CD4-positive, alpha-beta T cell treated with Interleukin-10 for 1 hour (primary cell): Measurements from ENCODE around the gene SLC50A1.
A peak's percentile ranks its signal among the peaks of the same experiment; 100 is the strongest.

Experiments
- DNase-seq: peaks from one replicate; pipeline ENCODE4 v3.0.0-alpha.2; 2020

Gene SLC50A1

DNA sequence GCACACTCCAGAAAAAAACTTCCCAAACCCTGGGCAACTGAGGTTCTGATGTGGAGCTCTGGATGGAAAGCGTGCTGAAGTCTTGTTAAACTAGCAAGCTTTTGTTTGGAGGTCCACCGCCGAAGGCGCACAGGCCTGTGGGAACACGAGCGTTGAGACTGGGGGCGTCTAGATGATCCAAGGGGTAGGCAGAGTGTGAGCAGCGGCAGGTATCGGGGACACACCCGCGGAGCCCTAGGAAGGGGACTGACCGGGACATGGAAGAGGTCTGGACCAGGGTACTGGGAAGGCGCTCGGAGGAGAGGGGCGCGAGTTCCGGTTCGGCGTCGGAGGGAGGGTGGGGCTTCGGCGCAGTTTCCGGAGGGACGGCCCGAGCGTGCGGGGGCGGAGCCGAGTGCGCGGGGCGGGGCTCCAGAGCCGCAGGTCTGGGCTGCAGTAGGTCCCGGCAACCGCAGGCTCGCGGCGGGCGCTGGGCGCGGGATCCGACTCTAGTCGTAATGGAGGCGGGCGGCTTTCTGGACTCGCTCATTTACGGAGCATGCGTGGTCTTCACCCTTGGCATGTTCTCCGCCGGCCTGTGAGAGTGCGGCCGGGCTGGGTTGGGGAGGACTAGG, at the start of gene SLC50A1:
SLC50A1 (plus strand) TSS at position 438 of the 614 bp plus-strand sequence; CDS start at position 498, 60 bp downstream.
- peak; percentile 93 for DNase-seq

- DNase-seq, result peak; percentile 83
These were observed 49.4 kb upstream of the SLC50A1 start for GRCh38 chr1:155086128-155086741.

- DNase-seq, result no peak
These were observed 48.7 kb upstream of the SLC50A1 start for GRCh38 chr1:155086856-155087535.

DNA sequence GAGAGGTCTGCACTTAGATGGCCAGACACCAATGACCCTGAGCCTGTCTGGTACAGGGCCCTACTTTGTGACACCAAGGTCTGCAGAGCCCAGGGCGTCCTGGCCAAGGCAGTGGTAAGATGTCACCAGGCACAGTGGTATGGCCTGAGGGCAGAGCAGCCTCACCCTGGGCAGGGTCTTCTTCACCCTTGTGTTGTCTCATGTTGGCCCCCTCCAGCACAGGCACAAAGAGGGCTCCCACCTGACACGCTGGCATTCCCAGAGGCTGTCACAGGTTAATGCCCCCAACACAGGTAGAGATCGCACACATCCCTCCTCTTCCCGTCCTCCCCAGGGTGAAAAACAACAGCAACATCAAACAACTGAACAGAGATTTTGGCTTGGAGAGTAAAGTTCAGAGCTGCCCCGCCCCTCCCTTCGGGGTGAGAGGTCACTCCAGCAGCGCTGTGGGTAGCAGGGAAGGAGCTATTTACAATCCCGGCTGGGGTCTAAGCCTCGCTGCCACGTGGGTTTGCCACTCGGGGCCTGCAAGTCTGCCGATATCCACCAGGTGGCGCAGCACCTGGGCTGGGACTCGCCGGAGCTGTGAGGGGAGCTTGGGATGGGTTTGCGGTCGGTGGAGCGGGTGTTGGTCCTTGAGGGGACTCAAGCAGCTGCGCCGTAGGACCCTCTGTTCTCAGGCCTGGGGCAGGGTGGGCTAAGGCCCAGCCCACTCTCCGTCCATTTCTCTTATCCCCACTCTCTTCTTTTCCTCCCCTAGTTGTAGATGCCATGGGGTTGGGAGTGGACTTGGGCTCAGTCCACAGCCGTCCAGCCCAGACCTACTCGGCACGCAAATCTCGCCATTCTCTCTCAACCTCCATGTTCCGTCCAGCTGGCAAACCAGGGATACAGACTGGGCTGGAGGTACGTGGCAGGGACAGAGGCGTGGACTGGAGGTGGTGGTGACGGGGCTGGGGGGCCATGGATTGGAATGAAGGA, 44.3 kb upstream of the SLC50A1 start:
- DNase-seq, result peak; percentile 83

GRCh38 chr1:155092131-155092530, 43.5 kb upstream of the SLC50A1 start:
- DNase-seq, result no peak

- DNase-seq, result no peak
These were observed 43.0 kb upstream of the SLC50A1 start for GRCh38 chr1:155092641-155093040.

DNA sequence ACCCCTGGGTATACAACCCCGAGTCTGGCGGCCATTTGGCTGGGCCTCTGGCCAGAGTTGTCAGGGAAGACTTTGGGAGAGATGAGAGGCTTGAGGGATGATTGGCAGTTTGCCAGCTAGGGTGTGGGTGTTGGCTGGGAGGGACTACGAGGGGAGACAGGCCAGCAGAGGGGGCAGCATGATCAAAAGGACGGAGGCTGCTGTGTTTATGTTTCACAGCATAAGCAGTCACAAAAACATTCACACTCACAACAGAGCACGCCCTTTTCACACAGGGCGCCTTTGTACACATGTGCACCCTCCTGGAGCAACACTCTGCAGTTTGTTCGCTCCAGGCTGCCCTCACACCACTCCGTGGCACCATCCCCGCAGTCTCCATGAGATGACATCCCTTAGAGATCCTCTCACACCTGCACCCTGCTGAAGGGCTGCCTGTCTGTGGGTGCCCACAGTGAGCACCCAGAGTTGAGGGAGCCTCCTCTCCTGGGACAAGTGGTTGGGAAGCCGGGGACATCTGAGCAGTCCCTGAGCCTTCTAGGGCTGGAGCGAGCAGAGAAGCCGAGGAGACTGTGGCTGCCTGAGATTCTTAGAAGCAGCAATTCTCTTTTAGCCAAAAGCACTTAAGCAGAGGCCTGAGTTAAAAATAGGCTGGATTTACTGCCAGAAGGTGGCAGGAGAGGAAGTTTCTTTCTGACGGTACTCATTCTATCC, 41.6 kb upstream of the SLC50A1 start:
- peak; percentile 38 for DNase-seq

DNA sequence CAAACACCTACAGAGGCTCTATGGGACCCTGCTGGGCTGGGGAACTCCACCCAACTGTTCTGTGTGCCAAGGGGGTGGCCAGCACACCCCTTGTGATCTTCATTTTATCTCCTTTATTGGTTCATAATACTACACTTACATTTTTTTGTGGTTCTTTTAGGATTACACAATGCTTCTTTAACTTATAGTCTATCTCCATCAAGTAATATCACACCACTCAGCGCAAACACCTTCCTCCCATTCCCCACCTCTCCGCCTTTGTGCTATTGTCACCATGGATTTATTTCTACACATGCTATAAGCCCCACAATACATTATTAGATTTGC, 41.1 kb upstream of the SLC50A1 start:
- no peak for DNase-seq

DNA sequence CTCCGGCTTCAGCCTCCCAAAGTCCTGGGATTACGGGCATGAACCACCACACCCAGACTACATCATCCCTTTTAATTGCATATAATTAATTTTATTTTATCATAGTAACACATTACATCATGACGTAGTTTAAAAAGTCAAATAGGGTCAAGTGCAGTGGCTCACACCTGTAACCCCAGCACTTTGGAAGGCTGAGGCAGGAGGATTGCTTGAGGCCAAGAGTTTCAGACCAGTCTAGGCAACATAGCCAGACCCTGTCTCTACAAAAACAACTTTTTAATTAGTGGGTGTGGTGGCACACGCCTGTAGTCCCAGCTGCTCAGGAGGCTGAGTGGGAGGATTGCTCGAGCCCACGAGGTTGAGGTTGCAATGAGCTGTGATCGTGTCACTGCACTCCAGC, 36.3 kb upstream of the SLC50A1 start:
- no peak for DNase-seq

- no peak for DNase-seq
These were observed 32.3 kb upstream of the SLC50A1 start for GRCh38 chr1:155103325-155103724.

DNA sequence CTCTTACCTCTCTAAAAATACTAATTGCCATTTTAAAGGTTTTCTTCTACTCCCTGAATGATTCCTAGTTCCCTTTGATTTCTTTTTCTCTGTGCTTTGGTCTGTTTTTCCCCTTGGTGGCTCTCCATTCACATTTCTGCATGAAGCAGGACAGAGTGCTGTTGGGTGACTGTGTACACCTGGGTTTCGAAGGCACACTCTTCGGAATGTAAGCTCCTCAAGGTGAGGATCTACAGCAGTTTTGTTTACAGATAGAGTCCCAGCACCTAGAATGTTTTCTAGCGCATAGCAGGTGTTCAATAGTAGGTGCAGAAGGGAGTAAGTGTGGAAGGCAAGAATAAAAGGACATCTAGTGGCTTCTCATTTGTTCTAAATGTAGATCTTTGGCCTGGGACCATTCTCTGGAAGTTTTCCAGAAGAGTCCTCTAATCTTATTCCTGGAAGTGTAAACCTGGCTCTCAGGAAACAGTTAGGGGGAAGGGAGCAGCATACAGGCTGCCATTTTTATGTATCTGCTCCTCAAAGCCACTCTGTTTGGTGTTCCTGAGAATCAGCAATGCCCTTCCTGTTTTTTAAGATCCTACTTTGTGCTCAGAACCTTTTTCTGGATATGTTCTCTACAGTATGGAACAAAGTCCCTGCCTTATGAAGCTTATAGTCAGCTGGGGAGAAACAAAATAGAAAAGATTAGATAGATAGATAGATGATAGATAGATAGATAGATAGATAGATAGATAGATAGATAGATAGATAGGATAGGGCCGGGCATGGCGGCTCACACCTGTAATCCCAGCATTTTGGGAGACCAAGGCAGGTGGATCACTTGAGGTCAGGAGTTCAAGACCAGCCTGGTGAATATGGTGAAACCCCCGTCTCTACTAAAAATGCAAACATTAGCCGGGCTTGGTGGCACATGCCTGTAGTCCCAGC, 30.8 kb upstream of the SLC50A1 start:
- no peak for DNase-seq

DNA sequence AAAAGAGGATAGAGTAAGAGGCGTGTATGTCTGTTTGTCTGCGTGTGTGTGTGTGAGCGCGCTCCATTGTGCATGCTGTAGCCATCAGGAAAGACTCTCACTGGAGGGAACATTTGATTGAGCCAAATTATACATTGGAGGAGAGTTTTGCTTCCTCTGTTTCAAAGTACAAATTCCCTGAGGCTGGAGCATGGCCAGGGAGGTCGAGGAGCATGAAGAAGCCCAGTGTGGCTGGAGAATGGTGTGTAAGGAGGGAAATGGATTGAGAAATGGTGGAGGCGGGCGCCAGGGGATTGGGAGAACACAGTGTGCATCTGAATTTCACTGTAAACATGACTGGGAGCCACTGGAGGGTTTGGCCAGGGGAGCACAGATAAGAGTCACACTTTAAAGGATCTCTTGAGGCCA, 30.0 kb upstream of the SLC50A1 start:
- no peak for DNase-seq

- no peak for DNase-seq
These were observed 28.8 kb upstream of the SLC50A1 start for GRCh38 chr1:155106862-155107261.

DNA sequence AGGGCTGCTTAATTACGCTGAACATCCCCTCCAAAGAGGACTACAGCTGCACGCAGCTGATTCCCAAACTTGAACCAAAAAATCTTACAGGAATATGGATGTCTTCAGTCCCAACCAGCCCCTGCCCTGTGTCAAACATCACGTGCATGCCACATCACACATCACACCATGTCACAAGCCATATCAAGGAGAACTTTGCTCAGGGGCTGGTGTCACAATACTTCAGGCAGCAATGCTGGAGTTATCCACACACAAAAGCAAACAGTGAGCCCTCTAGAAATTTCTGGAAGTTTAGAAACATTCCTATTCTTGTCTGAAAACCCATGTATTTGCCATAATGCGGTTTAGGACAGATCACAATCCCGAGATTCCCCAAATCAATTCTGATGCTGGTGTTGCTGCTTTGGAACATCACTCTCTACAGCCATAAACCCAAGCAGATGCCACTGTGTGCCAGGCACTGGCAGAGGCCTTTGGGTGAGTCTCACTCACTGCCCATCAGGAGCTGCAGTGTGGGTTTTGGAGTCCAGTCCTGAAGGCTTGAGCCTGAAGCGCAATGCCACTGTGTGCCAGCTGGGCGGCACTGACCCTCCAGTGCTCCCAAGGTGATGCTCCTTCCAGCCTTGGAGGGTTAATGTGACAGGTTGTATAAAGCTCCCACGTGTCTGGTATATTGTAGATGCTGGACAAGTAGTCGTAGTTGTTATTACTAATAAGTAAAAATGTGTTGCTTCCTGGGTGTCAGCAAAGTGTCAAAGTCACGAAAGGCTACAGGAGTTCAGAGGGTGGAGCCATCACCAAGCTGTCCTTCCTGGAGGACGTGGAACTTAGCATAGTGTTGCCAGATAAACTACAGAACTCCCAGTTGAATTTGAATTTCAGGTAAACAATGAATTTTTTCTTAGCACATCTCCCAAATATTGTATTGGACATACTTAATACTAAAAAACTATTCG, 28.1 kb upstream of the SLC50A1 start:
- no peak for DNase-seq

DNA sequence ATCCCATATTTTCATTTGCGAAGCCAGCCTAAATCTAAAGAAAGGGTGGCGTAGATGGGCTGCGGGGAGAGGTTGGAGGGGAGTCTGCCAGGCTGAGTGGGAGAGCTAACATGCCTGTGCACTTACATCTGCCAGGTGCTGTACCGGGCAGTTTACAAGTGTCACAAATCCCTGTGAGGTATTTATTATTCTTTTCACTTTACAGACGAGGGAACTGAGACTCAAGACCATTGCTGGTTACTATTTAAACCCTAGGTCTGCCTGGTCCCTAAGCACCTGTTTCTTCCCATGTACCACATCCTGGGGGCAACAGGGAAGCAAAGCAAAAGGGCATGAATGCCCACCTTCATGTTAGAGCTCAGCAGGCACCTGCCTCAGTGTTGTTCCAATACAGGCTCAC, 27.4 kb upstream of the SLC50A1 start:
- DNase-seq, result no peak

GRCh38 chr1:155110381-155110780, 25.3 kb upstream of the SLC50A1 start:
- DNase-seq, result no peak

GRCh38 chr1:155110826-155111225, 24.8 kb upstream of the SLC50A1 start:
- DNase-seq, result no peak

- DNase-seq, result no peak
These were observed 22.1 kb upstream of the SLC50A1 start for GRCh38 chr1:155113450-155113980.

DNA sequence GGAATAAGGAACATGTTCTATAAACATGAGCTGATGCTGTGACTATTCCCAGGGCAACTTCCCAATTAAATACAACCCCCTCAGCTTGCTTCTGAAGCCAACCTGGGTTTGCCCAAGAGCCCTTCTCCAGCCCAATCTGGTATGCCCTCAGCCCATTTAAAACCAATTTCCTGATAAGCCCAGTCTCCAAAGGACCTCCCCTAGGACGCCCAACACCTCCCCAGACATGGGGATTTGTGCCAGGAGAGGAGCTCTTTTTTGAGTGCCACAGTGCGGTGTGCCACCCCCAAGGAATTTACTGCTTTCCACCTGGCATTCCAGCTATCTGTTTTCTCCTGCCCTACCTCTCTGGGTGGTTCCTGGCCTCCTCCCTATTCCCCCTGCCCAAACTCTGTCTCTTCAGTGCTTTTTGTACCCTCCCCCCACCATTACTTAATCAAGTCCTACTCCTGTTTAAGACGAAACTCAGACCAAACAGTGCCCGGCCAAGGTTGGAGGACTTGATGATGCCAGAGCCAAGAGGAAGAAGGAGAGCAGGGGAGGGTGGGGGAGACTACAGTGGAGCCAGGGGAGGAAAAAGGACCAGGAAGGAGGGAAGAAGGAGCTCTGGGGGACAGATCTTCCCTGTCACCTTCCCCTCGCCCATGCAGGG, 19.4 kb upstream of the SLC50A1 start:
- DNase-seq, result no peak
